ENCODE results near the gene PPM1H. TPM values are rescaled to one million over a fixed set of nuclear protein-coding genes. Genes with fewer than 3 reads are reported as not detected.
"Not testable (repeated sequence)": the region's sequence is repeated elsewhere in the genome, so short reads cannot be mapped to it uniquely, and the experiment has no call there.

Gene PPM1H
- total RNA-seq, 1 donor from 2014 or later = 7.2 TPM

- no peak for DNase-seq (ENCODE audit: extremely low read depth, low read depth, low spot score)
Measured at GRCh38 chr12:62776997-62777396, 158.0 kb downstream of the PPM1H start.

- no peak for DNase-seq (ENCODE audit: extremely low read depth, low read depth, low spot score)
Measured at GRCh38 chr12:62776575-62776974, 158.4 kb downstream of the PPM1H start.

- no peak for DNase-seq (ENCODE audit: extremely low read depth, low read depth, low spot score)
Measured at GRCh38 chr12:62774794-62775193, 160.2 kb downstream of the PPM1H start.

- no peak for DNase-seq (ENCODE audit: extremely low read depth, low read depth, low spot score)
Measured at GRCh38 chr12:62772416-62772955, 162.5 kb downstream of the PPM1H start.

GRCh38 chr12:62771828-62772227, 163.1 kb downstream of the PPM1H start:
- no peak for DNase-seq (ENCODE audit: extremely low read depth, low read depth, low spot score)

- no peak for DNase-seq (ENCODE audit: extremely low read depth, low read depth, low spot score)
Measured at GRCh38 chr12:62770381-62770780, 164.6 kb downstream of the PPM1H start.

GRCh38 chr12:62769076-62769619, 165.8 kb downstream of the PPM1H start:
- DNase-seq (ENCODE audit: extremely low read depth, low read depth, low spot score) = no peak

GRCh38 chr12:62767946-62768345, 167.0 kb downstream of the PPM1H start:
- DNase-seq (ENCODE audit: extremely low read depth, low read depth, low spot score) = no peak

GRCh38 chr12:62767496-62767895, 167.5 kb downstream of the PPM1H start:
- no peak for DNase-seq (ENCODE audit: extremely low read depth, low read depth, low spot score)

- DNase-seq (ENCODE audit: extremely low read depth, low read depth, low spot score) = no peak
Measured at GRCh38 chr12:62766496-62766895, 168.5 kb downstream of the PPM1H start.

GRCh38 chr12:62763861-62764645, 170.9 kb downstream of the PPM1H start:
- no peak for DNase-seq (ENCODE audit: extremely low read depth, low read depth, low spot score)

- DNase-seq (ENCODE audit: extremely low read depth, low read depth, low spot score) = no peak
Measured at GRCh38 chr12:62763312-62763711, 171.6 kb downstream of the PPM1H start.

- no peak for DNase-seq (ENCODE audit: extremely low read depth, low read depth, low spot score)
Measured at GRCh38 chr12:62762645-62763044, 172.3 kb downstream of the PPM1H start.

- no peak for DNase-seq (ENCODE audit: extremely low read depth, low read depth, low spot score)
Measured at GRCh38 chr12:62761658-62762057, 173.3 kb downstream of the PPM1H start.

- DNase-seq (ENCODE audit: extremely low read depth, low read depth, low spot score) = no peak
Measured at GRCh38 chr12:62760779-62761178, 174.2 kb downstream of the PPM1H start.

GRCh38 chr12:62760341-62760740, 174.6 kb downstream of the PPM1H start:
- DNase-seq (ENCODE audit: extremely low read depth, low read depth, low spot score) = not testable (repeated sequence)

- DNase-seq (ENCODE audit: extremely low read depth, low read depth, low spot score) = no peak
Measured at GRCh38 chr12:62758216-62758615, 176.7 kb downstream of the PPM1H start.

- DNase-seq (ENCODE audit: extremely low read depth, low read depth, low spot score) = no peak
Measured at GRCh38 chr12:62757048-62757447, 177.9 kb downstream of the PPM1H start.

GRCh38 chr12:62754706-62755105, 180.2 kb downstream of the PPM1H start:
- DNase-seq (ENCODE audit: extremely low read depth, low read depth, low spot score) = no peak

- DNase-seq (ENCODE audit: extremely low read depth, low read depth, low spot score) = no peak
Measured at GRCh38 chr12:62751810-62752155, 183.2 kb downstream of the PPM1H start.

GRCh38 chr12:62750941-62751809, 183.8 kb downstream of the PPM1H start:
- DNase-seq (ENCODE audit: extremely low read depth, low read depth, low spot score) = no peak

All from glomerular endothelial cell (primary cell).